T47D (cell line): ENCODE measurements around the gene CIC.
"Not testable (repeated sequence)": the region's sequence is repeated elsewhere in the genome, so short reads cannot be mapped to it uniquely, and the experiment has no call there.

ENCODE experiments used
- DNase-seq, 2 experiments: peaks; one replicate each; pipeline versions ENCODE4 v3.0.0 to v3.0.0-alpha.2; 2011 to 2012; ENCODE audit warnings: low read depth in 1 of 2, low spot score in 1 of 2
- JUND ChIP-seq: IDR thresholded peaks from 2 replicates; pipeline ENCODE4 v1.6.1; 2012; ENCODE audit warnings: low read depth
- in situ Hi-C: cut with HindIII; loops from 2 replicates; pipeline ENCODE4 v1.10.0; 2016; ENCODE audit warnings: low sequenced_read_pairs, low pct_unique_long_range_greater_than_20kb

The CIC gene

GRCh38 chr19:42334697-42335373 lies 65.8 kb downstream of the CIC start:
- TF ChIP-seq JUND, result no peak
- in situ Hi-C loops, result no loop called here
- DNase-seq, result no peak

GRCh38 chr19:42335374-42335936 lies 66.4 kb downstream of the CIC start:
- DNase-seq, result no peak
- TF ChIP-seq JUND, result no peak
- in situ Hi-C loops, result no loop called here

GRCh38 chr19:42335971-42336370 lies 66.9 kb downstream of the CIC start:
- no peak for DNase-seq

GRCh38 chr19:42339126-42339860 lies 70.2 kb downstream of the CIC start:
- in situ Hi-C loops, DNase-seq: not testable (repeated sequence)

More at GRCh38 chr19:42335971-42336370, 66.9 kb downstream of the CIC start:
- in situ Hi-C loops, result no loop called here
- no peak for TF ChIP-seq JUND

GRCh38 chr19:42339922-42340321 lies 70.9 kb downstream of the CIC start:
- in situ Hi-C loops, DNase-seq: not testable (repeated sequence)

- no peak for TF ChIP-seq JUND
Observed at GRCh38 chr19:42343344-42344110, 74.5 kb downstream of the CIC start.

GRCh38 chr19:42344336-42344893 lies 75.4 kb downstream of the CIC start:
- DNase-seq, result no peak
- TF ChIP-seq JUND, result no peak
- in situ Hi-C loops, result no loop called here

More at GRCh38 chr19:42343344-42344110, 74.5 kb downstream of the CIC start:
- DNase-seq, result no peak
- in situ Hi-C loops, result no loop called here
